GM19397 (cell line): ENCODE data around the gene KRTAP5-6.
"Not testable (repeated sequence)": the region's sequence is repeated elsewhere in the genome, so short reads cannot be mapped to it uniquely, and the experiment has no call there.

ENCODE experiments used
- ATAC-seq: cut with Tn5 transposase; IDR thresholded peaks from one replicate; pipeline ENCODE4 v1.9.1; 2021; ENCODE audit warnings: mild to moderate bottlenecking, moderate library complexity; ENCODE audit not compliant: unreplicated experiment

Gene KRTAP5-6

GRCh38 chr11:1683216-1683615 is 13.8 kb upstream of the KRTAP5-6 start:
- ATAC-seq: not testable (repeated sequence)

GRCh38 chr11:1683904-1684572 is 13.0 kb upstream of the KRTAP5-6 start:
- not testable (repeated sequence) for ATAC-seq

- not testable (repeated sequence) for ATAC-seq
These were observed 11.8 kb upstream of the KRTAP5-6 start for GRCh38 chr11:1684886-1685874.

- ATAC-seq: not testable (repeated sequence)
These were observed 10.8 kb upstream of the KRTAP5-6 start for GRCh38 chr11:1686220-1686619.

- ATAC-seq: not testable (repeated sequence)
These were observed 8.6 kb upstream of the KRTAP5-6 start for GRCh38 chr11:1688336-1688947.

- ATAC-seq: not testable (repeated sequence)
These were observed 7.5 kb upstream of the KRTAP5-6 start for GRCh38 chr11:1689250-1690166.

GRCh38 chr11:1690167-1691025 is 6.6 kb upstream of the KRTAP5-6 start:
- ATAC-seq: no peak

- no peak for ATAC-seq
These were observed 5.7 kb upstream of the KRTAP5-6 start for GRCh38 chr11:1691026-1691877.

- ATAC-seq: no peak
These were observed 4.9 kb upstream of the KRTAP5-6 start for GRCh38 chr11:1691878-1692707.

- ATAC-seq: no peak
These were observed 4.2 kb upstream of the KRTAP5-6 start for GRCh38 chr11:1692708-1693326.

- no peak for ATAC-seq
These were observed 3.5 kb upstream of the KRTAP5-6 start for GRCh38 chr11:1693327-1694063.

- no peak for ATAC-seq
These were observed 2.7 kb upstream of the KRTAP5-6 start for GRCh38 chr11:1694064-1694845.

GRCh38 chr11:1694846-1695547 is 2.0 kb upstream of the KRTAP5-6 start:
- no peak for ATAC-seq

GRCh38 chr11:1695548-1696108 is 1.4 kb upstream of the KRTAP5-6 start:
- ATAC-seq: no peak

GRCh38 chr11:1699771-1700170 is 2.8 kb downstream of the KRTAP5-6 start:
- no peak for ATAC-seq
